Effector memory CD8-positive, alpha-beta T cell (primary cell): ENCODE data around the gene YWHAH.

Source experiments
- ATAC-seq: fragments of 150-1000 bp; cut with Tn5 transposase; replicated peaks from 2 replicates; pipeline ENCODE4 v1.10.0; 2021; ENCODE audit warnings: mild to moderate bottlenecking, moderate library complexity
- DNase-seq, 3 experiments: peaks; one replicate each; pipeline ENCODE4 v3.0.0; 2021
- H3K27ac Mint-ChIP-seq, 2 donors: one replicate each; pipeline ENCODE4 v1.8.0; 2022; ENCODE audit warnings: mild to moderate bottlenecking in 2 of 2, mixed read lengths in 2 of 2, moderate library complexity in 2 of 2
- H3K27me3 Mint-ChIP-seq, 2 donors: one replicate each; pipeline ENCODE4 v1.8.0; 2022; ENCODE audit warnings: mixed read lengths in 2 of 2
- H3K36me3 Mint-ChIP-seq: one replicate; pipeline ENCODE4 v1.8.0; 2022; ENCODE audit warnings: mild to moderate bottlenecking, moderate library complexity, mixed read lengths; ENCODE audit not compliant: insufficient read depth
- H3K4me1 Mint-ChIP-seq, 2 donors: one replicate each; pipeline ENCODE4 v1.8.0; 2022; ENCODE audit warnings: low read depth in 2 of 2, mixed read lengths in 2 of 2
- H3K4me3 Mint-ChIP-seq, 2 donors: one replicate each; pipeline ENCODE4 v1.8.0; 2022; ENCODE audit warnings: mild to moderate bottlenecking in 2 of 2, mixed read lengths in 2 of 2, moderate library complexity in 2 of 2
- H3K9me3 Mint-ChIP-seq, 2 donors: one replicate each; pipeline ENCODE4 v1.8.0; 2022; ENCODE audit warnings: mixed read lengths in 2 of 2

YWHAH gene

DNA sequence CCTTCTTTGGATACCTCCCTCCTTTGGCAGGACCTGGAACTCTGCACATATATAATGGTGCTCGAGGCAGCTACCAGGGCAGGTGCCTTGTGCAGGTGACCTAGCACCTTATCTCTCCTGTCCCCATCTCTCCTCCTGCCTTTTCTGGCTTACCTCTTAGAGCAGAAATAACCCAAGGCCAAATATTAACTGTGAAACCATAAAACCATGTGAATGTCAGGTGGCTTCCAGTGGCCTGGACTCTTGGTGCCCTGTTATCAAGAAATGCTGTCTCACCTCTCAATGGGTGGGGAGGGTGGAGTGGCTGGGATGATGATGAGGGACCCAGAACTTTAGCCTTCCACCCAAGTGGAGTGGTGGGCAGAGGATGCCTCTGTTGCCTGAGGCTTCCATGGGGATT is 42.9 kb downstream of the YWHAH start:
- H3K4me1 Mint-ChIP-seq, result no peaks in the 10 kb centered on the region
- ATAC-seq (no peak), DNase-seq (no peak)
- no peaks in the 10 kb centered on the region for H3K9me3 Mint-ChIP-seq
- no peak overlapping the region for H3K4me3 Mint-ChIP-seq
- H3K27ac Mint-ChIP-seq, result no peak overlapping the region
- H3K36me3 Mint-ChIP-seq, result no peaks in the 10 kb centered on the region
- peaks cover 25 to 42% of the 10 kb centered on the region in 2 donors for H3K27me3 Mint-ChIP-seq

GRCh38 chr22:31991102-31991839 is 46.9 kb downstream of the YWHAH start:
- Mint-ChIP-seq H3K9me3 (no peaks in the 10 kb centered on the region), H3K36me3 (no peaks in the 10 kb centered on the region), H3K4me1 (no peaks in the 10 kb centered on the region), H3K27ac (no peak overlapping the region), H3K4me3 (no peak overlapping the region), H3K27me3 (peaks cover 25 to 47% of the 10 kb centered on the region in 2 donors)
- DNase-seq (no peak), ATAC-seq (no peak)

GRCh38 chr22:31995046-31995445 is 50.7 kb downstream of the YWHAH start:
- Mint-ChIP-seq H3K4me3 (no peak overlapping the region), H3K4me1 (no peaks in the 10 kb centered on the region), H3K27ac (no peak overlapping the region), H3K36me3 (peaks cover 3% of the 10 kb centered on the region), H3K9me3 (no peaks in the 10 kb centered on the region), H3K27me3 (peaks cover 18 to 33% of the 10 kb centered on the region in 2 donors)
- DNase-seq (no peak), ATAC-seq (no peak)

GRCh38 chr22:31995807-31996206 is 51.5 kb downstream of the YWHAH start:
- Mint-ChIP-seq H3K4me1 (no peaks in the 10 kb centered on the region), H3K27me3 (peaks cover 26% of the 10 kb centered on the region in 2 donors), H3K9me3 (no peaks in the 10 kb centered on the region), H3K4me3 (no peak overlapping the region), H3K36me3 (peaks cover 3% of the 10 kb centered on the region), H3K27ac (no peak overlapping the region)
- DNase-seq, result no peak
- ATAC-seq, result no peak

- Mint-ChIP-seq H3K27ac (no peak overlapping the region), H3K27me3 (peaks cover 27 to 32% of the 10 kb centered on the region in 2 donors), H3K4me3 (no peak overlapping the region), H3K36me3 (peaks cover 3% of the 10 kb centered on the region), H3K9me3 (no peaks in the 10 kb centered on the region), H3K4me1 (no peaks in the 10 kb centered on the region)
- ATAC-seq (no peak), DNase-seq (no peak)
Measured at GRCh38 chr22:31998784-31999385, 54.5 kb downstream of the YWHAH start.

- Mint-ChIP-seq H3K27ac (no peak overlapping the region), H3K4me3 (no peak overlapping the region), H3K4me1 (no peaks in the 10 kb centered on the region), H3K27me3 (peaks cover 40% of the 10 kb centered on the region in 2 donors), H3K36me3 (peaks cover 3% of the 10 kb centered on the region), H3K9me3 (no peaks in the 10 kb centered on the region)
- ATAC-seq, result no peak
- no peak for DNase-seq
Measured at GRCh38 chr22:32000181-32000580, 55.8 kb downstream of the YWHAH start.

GRCh38 chr22:32005453-32005852 is 61.1 kb downstream of the YWHAH start:
- no peak for ATAC-seq
- Mint-ChIP-seq H3K27me3 (peaks cover 28 to 30% of the 10 kb centered on the region in 2 donors), H3K27ac (no peak overlapping the region)

More at GRCh38 chr22:32005453-32005852, 61.1 kb downstream of the YWHAH start:
- Mint-ChIP-seq H3K4me3 (no peak overlapping the region), H3K4me1 (no peaks in the 10 kb centered on the region), H3K36me3 (no peaks in the 10 kb centered on the region), H3K9me3 (no peaks in the 10 kb centered on the region)
- no peak for DNase-seq
